Endometrium (tissue), 2 donors: ENCODE measurements around the gene COPS6.

Source experiments
- FAIRE-seq: peaks from 2 replicates; lab custom pipeline; 2012; peaks lifted over from hg19 to GRCh38; lab: Jason Lieb, UNC
- donor health status: control.
- donor health status: control.

COPS6 gene

GRCh38 chr7:100102950-100103840 is 14.4 kb downstream of the COPS6 start:
- FAIRE-seq = no peak

DNA sequence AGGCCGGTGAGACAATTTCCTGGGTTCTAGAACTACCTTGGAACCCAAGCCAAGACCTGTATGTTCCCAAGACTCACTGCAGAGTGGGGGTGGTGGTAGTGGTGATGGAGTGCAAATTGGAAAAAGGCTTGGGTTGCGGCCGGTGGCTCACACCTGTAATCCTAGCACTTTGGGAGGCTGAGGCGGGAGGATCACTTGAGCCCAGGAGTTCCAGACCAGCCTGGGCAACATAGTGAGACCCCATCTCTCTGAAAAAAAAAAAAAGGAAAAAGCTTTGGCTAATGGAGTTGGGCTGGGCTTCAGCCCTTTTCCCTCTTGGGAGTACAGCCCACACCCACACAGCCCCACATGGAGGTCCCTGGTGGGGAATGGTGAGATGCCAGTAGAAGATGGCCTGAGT is 16.8 kb downstream of the COPS6 start:
- FAIRE-seq = no peak

- FAIRE-seq = no peak
Measured at GRCh38 chr7:100106633-100107032, 17.9 kb downstream of the COPS6 start.

DNA sequence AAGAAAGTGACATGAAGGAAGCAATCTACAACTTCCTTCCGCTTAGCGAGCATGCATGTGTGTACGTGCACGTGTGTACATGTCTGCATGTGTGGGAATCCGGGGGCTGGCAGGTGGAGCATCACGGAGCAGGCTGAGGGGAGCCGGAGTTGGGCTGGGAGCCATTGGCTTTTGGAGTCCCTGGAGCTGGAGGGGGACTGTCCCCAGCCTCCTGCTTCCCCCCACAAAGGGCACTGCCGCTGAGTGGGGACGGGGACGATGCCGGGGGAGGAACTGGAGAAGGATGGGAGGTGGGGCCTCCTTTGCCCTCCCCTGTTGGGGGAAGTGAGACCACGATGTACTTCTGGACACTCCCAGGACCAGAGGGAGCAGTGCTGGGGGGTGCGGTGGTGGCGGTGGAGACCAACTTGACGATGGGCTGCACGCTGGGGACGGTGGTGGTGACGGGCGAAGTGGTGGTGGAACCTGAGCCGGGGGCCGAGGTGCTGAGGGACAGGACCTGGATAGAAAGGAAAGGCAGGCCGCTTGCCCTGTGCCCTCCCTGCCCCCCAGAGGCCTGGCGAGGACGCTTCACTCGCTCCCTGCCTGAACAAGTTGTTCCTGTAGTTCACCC is 18.5 kb downstream of the COPS6 start:
- no peak for FAIRE-seq

GRCh38 chr7:100107890-100108289 is 19.1 kb downstream of the COPS6 start:
- FAIRE-seq = no peak

GRCh38 chr7:100109521-100110163 is 20.9 kb downstream of the COPS6 start:
- no peak for FAIRE-seq

DNA sequence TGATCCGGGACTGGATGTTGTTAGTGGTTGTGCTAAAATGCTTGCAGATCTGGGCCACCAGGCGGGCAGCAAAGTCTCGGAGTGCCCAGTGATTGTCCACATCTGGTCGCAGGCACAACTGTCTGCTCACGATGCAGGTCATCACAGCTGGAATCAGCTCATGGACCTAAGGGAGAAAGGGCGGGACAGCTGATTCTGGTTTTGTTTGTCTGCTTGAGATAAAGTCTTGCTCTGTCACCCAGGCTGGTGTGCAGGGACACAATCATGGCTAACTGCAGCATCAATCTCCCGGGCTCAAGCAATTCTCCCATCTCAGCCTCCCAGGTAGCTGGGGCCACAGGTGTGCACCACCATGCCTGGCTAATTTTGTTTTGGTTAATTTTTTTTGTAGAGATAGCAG is 22.4 kb downstream of the COPS6 start:
- no peak for FAIRE-seq

GRCh38 chr7:100111914-100112313 is 23.1 kb downstream of the COPS6 start:
- FAIRE-seq = no peak

- FAIRE-seq = no peak
Measured at GRCh38 chr7:100115026-100115425, 26.3 kb downstream of the COPS6 start.

- FAIRE-seq = no peak
Measured at GRCh38 chr7:100118388-100119071, 29.8 kb downstream of the COPS6 start.

- FAIRE-seq = no peak
Measured at GRCh38 chr7:100119072-100119969, 30.6 kb downstream of the COPS6 start, which contains the start of the genes CNPY4 and TAF6. Gene CNPY4 (plus strand): TSS chr7:100119634. CDS start chr7:100119745, 111 bp downstream. Gene TAF6 (minus strand): TSS chr7:100119358. CDS start chr7:100114209, 5,149 bp downstream.

DNA sequence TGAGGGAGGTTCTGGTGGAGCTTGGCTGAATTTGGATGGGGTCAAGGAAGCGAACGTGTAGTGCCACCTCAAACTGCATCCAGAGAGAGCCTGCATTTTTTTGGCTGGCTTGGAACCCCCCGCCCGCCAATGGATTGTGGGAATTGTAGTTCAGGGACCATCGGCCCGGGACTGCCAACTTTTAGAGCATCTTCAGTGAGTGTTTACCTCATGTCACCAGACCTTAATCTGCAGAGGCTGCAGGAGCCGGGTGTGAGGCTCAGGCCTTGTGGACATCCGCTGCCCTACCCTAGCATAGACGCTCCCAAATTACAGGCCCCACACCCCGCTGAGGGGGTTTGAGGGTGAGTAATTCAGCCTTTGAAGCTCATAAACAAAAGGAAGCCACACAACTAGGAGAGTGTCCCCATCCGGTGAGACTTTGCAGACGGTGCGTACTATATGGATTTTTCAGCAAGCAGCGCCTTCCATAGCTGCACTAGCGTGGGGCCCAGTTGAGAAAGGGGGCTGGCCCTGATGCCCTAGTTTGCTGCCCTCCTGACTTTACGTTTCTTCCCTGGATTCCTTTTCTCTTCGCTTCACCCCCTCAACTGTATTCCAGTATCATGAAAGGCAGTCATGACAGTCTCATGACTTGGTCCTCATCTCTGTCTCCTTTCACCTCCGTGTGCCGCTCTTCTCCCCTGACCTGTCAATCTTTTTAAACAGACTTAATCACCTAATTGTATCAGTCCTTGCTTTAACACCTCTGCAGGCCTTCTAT is 31.4 kb downstream of the COPS6 start:
- FAIRE-seq = no peak

GRCh38 chr7:100120733-100121036 is 31.9 kb downstream of the COPS6 start:
- no peak for FAIRE-seq

DNA sequence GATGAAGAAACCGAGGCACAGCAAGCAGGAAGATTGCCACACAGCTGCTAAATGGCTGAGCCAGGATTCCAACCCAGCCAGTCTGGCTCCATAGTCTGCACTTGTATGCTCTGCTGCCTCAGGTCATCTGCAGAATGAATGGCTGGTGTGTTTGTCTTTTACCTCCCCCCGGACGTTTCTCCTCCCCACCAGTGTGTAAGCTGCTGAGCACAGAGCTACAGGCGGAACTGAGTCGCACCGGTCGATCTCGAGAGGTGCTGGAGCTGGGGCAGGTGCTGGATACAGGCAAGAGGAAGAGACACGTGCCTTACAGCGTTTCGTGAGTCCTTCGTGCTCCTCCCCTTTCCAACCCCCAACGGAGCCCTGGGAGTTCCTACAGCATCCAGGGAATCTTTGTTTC is 33.3 kb downstream of the COPS6 start:
- FAIRE-seq = no peak

DNA sequence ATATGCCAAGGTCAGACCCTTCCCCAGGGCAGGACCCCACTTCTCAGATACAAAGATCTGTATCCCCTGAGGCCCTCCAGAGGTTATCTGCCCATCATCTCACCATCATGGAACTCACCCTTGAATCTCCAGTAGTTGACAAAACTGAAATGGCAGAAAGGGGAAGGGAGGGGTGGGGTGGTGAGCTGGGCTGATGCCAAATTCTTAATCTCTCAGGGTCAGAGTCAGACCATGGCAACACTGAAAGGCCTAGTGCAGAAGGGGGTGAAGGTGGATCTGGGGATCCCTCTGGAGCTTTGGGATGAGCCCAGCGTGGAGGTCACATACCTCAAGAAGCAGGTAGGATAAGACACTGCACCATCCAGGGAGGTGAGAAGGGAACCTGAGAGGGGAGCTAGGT is 33.8 kb downstream of the COPS6 start:
- no peak for FAIRE-seq

- FAIRE-seq = no peak
Measured at GRCh38 chr7:100124301-100125230, 35.8 kb downstream of the COPS6 start.

GRCh38 chr7:100126239-100126930 is 37.6 kb downstream of the COPS6 start:
- no peak for FAIRE-seq

DNA sequence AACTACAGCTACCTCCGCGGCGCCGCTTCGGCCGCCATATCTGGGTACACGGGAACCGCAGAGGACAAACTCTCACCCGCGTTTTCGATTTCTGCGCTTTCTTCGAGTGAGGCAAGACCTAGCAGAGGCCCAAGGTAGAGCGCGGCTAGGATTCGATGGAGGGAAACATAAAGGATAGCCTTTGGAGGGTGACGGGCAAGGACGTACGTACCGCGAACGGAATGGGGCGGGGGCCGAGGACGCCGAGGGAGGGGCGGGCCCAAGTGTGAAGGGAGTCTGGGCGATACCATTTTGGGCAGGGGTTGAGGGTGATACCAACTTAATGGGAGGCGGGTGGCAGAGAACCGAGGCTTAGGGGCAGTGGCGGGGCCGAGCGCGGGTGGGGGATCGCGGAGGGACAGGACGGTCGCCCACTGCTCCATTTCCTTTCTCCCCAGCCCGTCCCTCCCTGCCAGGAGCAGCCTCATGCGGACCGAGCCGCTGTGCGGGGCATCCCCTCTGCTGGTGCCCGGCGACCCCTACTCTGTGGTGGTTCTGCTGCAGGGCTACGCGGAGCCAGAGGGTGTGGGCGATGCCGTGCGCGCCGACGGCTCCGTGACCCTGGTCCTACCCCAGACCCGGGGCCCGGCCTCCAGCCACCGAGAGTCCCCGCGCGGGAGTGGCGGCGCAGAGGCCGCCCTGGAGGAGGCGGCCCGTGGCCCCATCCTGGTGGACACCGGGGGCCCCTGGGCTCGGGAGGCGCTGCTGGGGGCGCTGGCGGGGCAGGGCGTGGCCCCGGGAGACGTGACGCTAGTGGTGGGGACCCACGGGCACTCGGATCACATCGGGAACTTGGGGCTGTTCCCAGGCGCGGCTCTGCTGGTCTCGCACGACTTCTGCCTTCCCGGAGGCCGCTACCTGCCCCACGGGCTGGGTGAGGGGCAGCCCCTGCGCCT is 38.4 kb downstream of the COPS6 start, which contains the start of gene MBLAC1:
MBLAC1 (plus strand) TSS at position 37 of the 935 bp plus-strand sequence; CDS start at position 466, 429 bp downstream.
- no peak for FAIRE-seq
